SJSA1 (cell line): ENCODE measurements around the gene CLHC1. TPM values are rescaled to one million over a fixed set of nuclear protein-coding genes. Genes with fewer than 3 reads are reported as not detected.

Experiments used
- DNase-seq, 2 experiments: peaks; one replicate each; pipeline ENCODE4 v3.0.0-alpha.2; 2015 to 2020; ENCODE audit warnings: low spot score in 2 of 2, low read depth in 1 of 2
- H3K27ac ChIP-seq: fragments of 250-450 bp; sonication (Bioruptor Pico); 2 replicates; pipeline ENCODE4 v1.5.1; 2020; ENCODE audit warnings: mild to moderate bottlenecking, moderate library complexity
- H3K27me3 ChIP-seq: fragments of 250-450 bp; sonication (Bioruptor Pico); replicated peaks from 2 replicates; pipeline ENCODE4 v1.5.1; 2020; ENCODE audit warnings: mild to moderate bottlenecking, moderate library complexity
- H3K36me3 ChIP-seq: fragments of 250-450 bp; sonication (Bioruptor Pico); 2 replicates; pipeline ENCODE4 v1.5.1; 2020; ENCODE audit warnings: mild to moderate bottlenecking
- H3K4me1 ChIP-seq: fragments of 250-450 bp; sonication (Bioruptor Pico); replicated peaks from 2 replicates; pipeline ENCODE4 v1.6.1; 2021; ENCODE audit warnings: mild to moderate bottlenecking
- H3K4me3 ChIP-seq: fragments of 250-450 bp; sonication (Bioruptor Pico); 2 replicates; pipeline ENCODE4 v1.5.1; 2020; ENCODE audit warnings: mild to moderate bottlenecking
- H3K9me3 ChIP-seq: fragments of 250-450 bp; sonication (Bioruptor Pico); replicated peaks from 2 replicates; pipeline ENCODE4 v1.5.1; 2020; ENCODE audit warnings: mild to moderate bottlenecking
- total RNA-seq: library from RNA; depleted of rRNA; stranded (reverse); fragments of >200 nt; shearing (Covaris generic); gene quantifications from 2 replicates; pipeline ENCODE4 v1.2.3, GENCODE V29; 2014

Gene CLHC1
- total RNA-seq, 1 experiment from 2014 or later = 6.6 TPM

DNA sequence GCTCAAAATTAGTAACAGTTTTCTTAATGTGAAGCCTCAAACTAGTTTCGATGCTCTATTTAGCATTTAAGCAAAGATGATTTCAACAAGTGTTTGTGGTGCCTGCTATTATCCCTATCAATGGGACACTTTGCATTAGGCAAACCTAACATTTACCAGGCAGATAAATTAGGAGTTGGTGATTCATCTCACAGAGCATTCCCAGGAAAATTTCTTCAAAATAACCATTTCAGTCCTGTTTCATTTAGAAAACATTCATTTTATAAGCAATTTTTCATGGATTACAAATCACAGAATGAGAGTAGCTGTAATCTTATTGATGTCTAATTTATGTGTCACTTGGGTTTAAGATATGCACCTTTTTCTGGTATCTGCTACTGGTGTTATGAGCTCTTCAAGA lies 62.7 kb downstream of the CLHC1 start:
- Histone ChIP-seq H3K36me3 (no peaks in the 10 kb centered on the region), H3K4me3 (no peak overlapping the region), H3K9me3 (no peaks in the 10 kb centered on the region), H3K27me3 (no peaks in the 10 kb centered on the region), H3K27ac (no peak overlapping the region), H3K4me1 (peaks cover 32% of the 10 kb centered on the region)
- DNase-seq = no peak

DNA sequence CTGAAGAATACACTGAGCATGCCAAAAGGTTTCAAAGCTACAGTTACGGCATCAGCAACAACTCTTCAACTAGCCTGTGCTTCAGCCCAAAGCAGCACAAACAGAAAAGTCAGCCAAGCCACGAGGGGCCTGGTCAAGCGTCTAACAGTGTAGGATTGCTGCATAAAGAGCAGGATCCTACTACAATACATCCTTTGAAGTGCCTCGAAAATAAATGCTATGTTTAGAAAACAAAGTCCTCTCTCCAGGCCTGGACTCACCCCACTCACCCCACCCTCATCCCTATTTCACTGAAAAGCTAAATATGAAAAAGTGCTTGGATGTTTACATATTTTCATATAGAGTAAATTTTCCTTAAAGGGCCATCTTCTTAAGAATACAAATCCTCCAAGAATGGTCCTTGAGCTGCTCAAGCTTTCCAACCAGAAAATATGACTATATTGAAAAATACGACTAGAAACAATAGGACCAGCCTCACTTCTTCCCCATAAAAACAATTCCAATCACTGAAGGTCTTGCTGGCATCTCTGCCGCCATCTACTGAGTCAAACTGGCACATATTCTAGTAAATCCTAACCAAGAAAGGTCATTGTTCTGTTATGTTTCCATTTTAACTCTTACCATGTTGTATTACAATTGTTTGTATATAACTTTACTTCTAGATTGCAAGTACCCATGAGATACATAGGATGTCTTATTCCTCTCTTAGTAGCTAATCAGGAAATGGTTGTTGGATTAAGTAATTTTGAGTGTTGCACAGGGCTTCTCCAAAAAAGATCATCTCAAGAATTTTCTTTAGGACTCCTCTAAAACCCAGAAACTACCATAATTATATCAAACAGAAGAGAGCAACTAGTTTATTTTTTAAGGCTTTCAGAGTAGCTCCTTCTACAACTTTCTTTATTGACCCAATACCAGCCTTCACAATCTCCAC lies 63.6 kb downstream of the CLHC1 start:
- DNase-seq = peak in 1 of 2 experiments; percentile 75
- Histone ChIP-seq H3K9me3 (no peaks in the 10 kb centered on the region), H3K4me1 (peaks cover 39% of the 10 kb centered on the region), H3K27me3 (no peaks in the 10 kb centered on the region), H3K4me3 (no peak overlapping the region), H3K27ac (no peak overlapping the region), H3K36me3 (no peaks in the 10 kb centered on the region)

DNA sequence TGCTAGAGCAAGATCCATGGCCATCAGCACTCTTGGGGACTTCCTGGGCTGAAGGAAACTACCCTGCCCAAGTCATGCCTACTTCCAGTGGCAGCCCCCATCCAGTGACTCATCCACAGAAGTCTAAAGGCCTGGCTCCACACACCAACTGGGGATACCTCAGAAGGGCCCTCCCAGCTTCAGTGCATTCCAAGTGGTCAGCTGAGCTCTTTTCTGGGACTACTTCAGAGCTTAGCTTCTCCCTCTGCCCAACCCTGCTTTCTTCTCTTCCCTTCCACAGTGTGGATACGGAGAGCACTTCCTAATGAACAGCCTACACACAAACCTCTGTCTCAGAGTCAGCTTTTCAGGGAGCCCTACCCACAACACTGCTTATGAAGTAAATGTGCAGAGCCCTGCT lies 66.5 kb downstream of the CLHC1 start:
- peaks cover 50% of the 10 kb centered on the region for H3K4me1 ChIP-seq
- no peaks in the 10 kb centered on the region for H3K27me3 ChIP-seq
- no peaks in the 10 kb centered on the region for H3K36me3 ChIP-seq
- H3K9me3 ChIP-seq = no peaks in the 10 kb centered on the region
- no peak overlapping the region for H3K27ac ChIP-seq
- H3K4me3 ChIP-seq = no peak overlapping the region
- DNase-seq = peak in 1 of 2 experiments; percentile 65

DNA sequence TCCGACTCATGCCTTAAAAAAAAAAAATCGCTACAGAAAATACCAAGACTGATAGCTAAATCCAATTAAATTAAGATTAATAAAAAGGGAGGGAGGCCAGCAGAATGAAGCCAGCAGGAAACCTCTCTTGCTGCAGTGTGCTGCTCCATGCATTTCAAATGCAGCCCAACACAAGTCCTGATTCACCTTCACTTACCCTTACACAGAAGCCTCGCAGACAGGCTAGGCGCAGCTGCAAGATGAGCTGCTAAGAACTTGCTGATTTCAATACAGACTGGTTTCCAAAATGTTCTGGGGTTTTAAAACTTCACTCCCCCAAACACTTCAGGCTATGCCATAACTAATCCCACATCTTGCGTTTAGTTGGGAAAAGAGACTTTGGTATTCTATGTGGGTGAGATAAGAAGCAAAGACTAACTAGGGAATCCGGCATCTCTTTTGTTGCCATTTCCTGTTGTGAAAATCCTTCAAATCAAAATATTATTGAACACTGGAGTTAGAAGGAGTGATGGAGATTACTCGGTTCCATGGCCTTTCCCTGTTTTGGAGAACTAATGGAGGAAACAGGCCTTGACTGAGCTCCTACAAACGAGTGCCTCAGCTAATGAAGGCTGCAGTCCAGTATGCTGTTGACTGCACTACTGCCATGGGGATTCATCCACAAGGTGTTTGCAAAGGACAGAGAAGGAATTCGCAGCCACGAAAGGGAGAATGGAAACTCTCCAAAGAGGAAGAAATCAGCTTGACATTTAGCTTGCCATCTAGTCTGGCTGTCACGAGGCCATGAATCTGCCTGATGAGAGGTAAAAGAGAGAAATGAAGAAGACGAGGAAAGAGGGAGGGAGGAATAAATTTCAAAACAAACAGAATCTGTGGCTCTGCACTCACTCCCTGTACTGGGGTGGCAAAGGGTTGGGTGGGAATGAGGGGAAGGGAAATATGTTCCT lies 67.3 kb downstream of the CLHC1 start:
- Histone ChIP-seq H3K9me3 (no peaks in the 10 kb centered on the region), H3K36me3 (no peaks in the 10 kb centered on the region), H3K4me3 (no peak overlapping the region), H3K27ac (no peak overlapping the region), H3K27me3 (no peaks in the 10 kb centered on the region), H3K4me1 (peaks cover 50% of the 10 kb centered on the region)
- no peak for DNase-seq

DNA sequence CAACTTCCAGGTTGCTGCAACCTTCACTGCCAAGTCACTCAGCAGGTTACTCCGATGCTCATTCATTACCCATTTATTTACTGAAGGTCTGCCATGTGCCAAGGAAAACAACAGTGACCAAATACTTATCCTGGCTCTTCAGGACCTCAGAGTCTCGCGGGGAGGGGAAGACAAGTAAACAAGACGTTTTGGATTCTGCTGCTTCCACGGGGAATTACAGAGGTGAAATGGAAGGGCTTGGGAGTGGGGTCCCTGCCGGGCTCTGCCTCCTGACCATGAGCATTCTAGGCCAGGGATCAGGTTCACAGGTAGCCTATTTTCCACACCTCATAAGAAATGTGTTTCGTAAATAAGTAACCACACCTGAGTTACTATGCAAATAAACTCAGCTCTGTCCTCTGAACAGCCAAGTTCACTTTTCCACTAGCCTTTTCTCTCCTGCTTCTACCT lies 68.1 kb downstream of the CLHC1 start:
- Histone ChIP-seq H3K27ac (no peak overlapping the region), H3K4me1 (peaks cover 49% of the 10 kb centered on the region), H3K4me3 (no peak overlapping the region), H3K27me3 (no peaks in the 10 kb centered on the region), H3K9me3 (no peaks in the 10 kb centered on the region), H3K36me3 (no peaks in the 10 kb centered on the region)
- DNase-seq = no peak

DNA sequence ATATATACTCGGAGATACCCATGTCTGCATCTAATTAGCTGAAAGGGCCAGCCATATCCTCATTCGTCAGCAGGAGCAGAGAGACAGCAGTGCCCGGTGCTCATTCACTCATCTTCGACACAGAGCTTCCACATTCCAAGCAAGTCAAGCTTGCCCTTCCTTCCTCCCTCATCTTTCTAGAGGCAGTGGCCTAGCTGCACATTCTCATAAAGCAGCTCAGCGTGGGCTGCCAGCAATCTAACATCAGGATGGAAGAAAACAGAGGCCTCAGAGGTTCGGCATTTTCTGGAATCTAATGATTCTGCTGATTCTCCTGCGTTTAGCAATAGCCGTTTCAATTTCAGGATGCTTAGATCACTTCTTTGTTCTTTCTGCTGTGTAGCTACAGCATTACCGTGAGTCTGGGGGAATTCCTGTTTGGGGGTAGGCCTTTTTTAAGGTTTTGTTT lies 68.8 kb downstream of the CLHC1 start:
- Histone ChIP-seq H3K4me1 (peaks cover 42% of the 10 kb centered on the region), H3K27me3 (no peaks in the 10 kb centered on the region), H3K4me3 (no peak overlapping the region), H3K9me3 (no peaks in the 10 kb centered on the region), H3K27ac (no peak overlapping the region), H3K36me3 (no peaks in the 10 kb centered on the region)
- no peak for DNase-seq

DNA sequence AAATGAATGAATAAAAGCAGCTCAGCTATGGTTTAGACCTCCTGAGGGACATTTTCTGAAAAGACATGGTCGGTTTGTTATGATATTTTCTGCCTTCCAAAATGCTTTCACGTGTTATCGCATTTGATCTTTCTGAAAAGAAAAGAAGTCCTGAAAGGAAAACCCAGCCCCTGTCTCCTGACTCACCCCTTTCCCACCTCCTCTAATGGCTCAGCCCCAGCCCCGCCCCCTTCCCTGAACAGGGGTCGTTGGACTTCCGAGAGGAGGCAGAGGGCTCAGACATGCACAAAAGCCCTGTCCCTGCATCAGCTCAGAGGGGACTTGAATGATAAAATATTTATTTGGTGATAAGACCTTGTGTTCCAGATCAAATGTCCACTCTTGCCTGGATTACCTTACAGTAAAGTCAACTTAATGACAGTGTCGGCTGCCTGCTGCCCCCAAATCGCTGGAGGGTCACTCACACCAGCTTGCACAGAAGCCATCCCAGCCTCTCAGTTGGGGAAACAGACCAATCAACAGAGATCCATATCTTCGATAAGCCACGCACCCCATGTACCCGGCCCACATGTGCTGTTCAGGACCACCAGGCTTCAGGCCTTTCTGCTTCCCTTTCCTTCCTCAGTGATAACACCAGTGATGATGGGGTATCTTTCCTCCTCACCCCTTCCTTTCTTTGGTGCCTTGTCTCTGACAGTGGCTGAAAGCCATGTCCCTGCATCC lies 69.6 kb downstream of the CLHC1 start:
- H3K36me3 ChIP-seq = no peaks in the 10 kb centered on the region
- no peak for DNase-seq
- H3K4me1 ChIP-seq = peaks cover 42% of the 10 kb centered on the region
- no peak overlapping the region for H3K4me3 ChIP-seq
- H3K27ac ChIP-seq = no peak overlapping the region
- no peaks in the 10 kb centered on the region for H3K9me3 ChIP-seq
- no peaks in the 10 kb centered on the region for H3K27me3 ChIP-seq

DNA sequence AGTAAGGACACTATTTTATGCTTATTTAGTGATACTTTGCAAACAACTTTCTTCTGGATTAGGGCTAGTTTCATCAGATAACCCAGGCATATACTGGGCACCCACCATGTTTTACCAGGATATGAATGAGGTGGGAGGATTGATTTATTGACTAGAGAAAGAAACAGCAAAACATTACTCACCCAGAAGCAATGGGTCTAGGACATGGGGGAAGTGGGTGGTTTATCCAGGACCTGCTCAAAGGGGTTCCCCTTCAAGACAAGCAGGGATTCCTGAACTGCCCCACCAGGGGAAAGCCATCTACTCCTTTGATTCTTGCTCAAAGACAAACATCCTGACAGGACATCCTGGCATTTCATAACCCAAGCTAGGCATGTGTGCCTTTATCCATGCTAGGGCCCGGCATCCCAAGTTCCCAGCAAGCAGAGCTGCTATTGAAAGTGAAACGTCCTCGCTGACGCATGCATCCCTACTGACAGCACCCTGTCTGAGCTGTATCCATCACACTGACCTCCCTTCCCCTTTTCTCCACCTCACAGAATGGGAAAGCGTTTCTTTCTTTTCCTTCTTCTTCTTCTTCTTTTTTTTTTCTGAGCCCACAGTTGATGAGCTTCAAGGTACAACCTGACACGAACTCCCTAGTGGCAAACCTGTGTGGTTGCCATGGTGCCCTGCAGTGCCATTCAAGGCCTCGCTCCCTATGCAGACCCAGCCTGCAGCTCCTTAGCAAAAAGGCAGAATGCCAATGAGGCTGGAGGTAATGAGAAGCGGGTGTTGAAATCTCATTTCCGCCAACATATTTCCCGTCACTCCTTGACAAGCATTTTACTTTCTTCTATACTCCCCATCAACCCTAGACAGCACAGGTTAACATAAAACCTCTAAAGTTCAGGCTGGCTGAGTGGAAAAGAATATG lies 70.5 kb downstream of the CLHC1 start:
- DNase-seq = no peak
- Histone ChIP-seq H3K27ac (no peak overlapping the region), H3K4me1 (peaks cover 49% of the 10 kb centered on the region)

DNA sequence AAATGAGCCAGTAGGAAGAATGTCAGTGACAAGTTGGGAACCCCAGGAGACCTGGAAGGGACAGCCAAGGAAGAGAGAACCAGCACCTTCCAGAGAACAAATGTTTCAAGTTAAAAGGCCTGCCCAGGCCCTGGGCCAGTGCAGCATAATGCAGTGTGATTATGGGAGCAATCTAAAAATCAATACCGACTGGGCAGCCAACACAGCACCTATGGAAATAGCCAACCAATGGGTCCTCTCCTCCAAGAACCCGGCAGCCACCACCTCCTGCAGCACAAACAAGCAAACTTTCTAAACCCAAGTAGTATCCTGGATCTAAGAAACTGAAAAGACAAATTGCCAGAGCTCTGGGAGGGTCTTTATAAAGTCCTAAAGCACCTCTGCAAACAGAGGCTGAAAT lies 71.7 kb downstream of the CLHC1 start:
- Histone ChIP-seq H3K27me3 (no peaks in the 10 kb centered on the region), H3K9me3 (no peaks in the 10 kb centered on the region), H3K4me3 (no peak overlapping the region), H3K4me1 (peaks cover 53% of the 10 kb centered on the region), H3K27ac (no peak overlapping the region), H3K36me3 (no peaks in the 10 kb centered on the region)
- no peak for DNase-seq

More for the DNA sequence above, 70.5 kb downstream of the CLHC1 start:
- Histone ChIP-seq H3K9me3 (no peaks in the 10 kb centered on the region), H3K27me3 (no peaks in the 10 kb centered on the region), H3K36me3 (no peaks in the 10 kb centered on the region), H3K4me3 (no peak overlapping the region)

DNA sequence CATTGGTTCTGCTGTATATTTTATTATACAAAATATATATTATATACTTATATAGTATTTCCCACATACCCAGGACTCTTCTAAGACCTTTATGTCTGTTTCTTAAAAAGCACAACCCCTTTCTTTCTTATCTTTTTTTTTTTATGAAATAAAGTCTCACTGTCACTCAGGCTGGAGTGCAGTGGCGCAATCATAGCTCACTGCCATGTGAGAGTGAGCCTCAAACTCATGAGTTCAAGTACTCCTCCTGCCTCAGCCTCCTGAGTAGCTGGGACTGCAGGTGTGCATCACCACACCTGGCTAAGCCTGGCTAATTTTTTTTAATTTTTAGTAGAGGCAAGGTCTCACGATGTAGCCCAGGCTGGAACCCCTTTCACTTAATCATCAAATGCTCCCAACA lies 72.3 kb downstream of the CLHC1 start:
- no peaks in the 10 kb centered on the region for H3K36me3 ChIP-seq
- no peaks in the 10 kb centered on the region for H3K27me3 ChIP-seq
- no peaks in the 10 kb centered on the region for H3K9me3 ChIP-seq
- no peak overlapping the region for H3K4me3 ChIP-seq
- H3K4me1 ChIP-seq = peaks cover 53% of the 10 kb centered on the region
- no peak overlapping the region for H3K27ac ChIP-seq
- no peak for DNase-seq

DNA sequence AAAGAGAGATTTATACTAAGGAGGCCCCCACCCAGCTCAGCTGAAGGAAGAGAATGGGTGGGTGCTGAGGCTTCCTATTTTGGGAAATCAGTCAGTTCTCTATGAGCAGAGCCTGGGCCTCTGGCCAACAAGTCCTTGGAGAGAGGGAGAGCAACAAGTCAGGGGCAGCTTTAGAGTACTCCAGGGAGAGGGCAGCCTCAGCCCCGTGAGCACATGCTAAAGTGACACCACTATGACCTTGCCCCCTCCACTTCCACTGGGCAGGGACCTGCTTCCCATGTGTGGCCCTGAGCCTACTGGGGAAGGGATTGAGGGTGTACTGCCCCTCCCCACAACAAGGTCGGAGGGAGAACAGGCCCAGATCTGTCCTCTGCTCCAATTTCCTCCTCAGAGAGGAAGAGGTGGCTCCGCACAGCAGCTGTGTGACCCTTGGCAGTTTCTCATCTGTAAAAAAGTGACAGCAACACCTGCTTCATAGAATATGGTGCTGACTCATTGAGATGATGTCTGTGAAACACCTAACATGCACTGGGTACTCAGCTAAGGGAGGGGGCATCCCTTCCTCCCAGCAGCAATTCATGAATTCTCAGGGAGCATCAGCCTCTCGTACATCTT lies 72.9 kb downstream of the CLHC1 start:
- Histone ChIP-seq H3K9me3 (no peaks in the 10 kb centered on the region), H3K36me3 (no peaks in the 10 kb centered on the region), H3K4me1 (peaks cover 58% of the 10 kb centered on the region), H3K27me3 (no peaks in the 10 kb centered on the region), H3K4me3 (no peak overlapping the region), H3K27ac (no peak overlapping the region)
- no peak for DNase-seq

DNA sequence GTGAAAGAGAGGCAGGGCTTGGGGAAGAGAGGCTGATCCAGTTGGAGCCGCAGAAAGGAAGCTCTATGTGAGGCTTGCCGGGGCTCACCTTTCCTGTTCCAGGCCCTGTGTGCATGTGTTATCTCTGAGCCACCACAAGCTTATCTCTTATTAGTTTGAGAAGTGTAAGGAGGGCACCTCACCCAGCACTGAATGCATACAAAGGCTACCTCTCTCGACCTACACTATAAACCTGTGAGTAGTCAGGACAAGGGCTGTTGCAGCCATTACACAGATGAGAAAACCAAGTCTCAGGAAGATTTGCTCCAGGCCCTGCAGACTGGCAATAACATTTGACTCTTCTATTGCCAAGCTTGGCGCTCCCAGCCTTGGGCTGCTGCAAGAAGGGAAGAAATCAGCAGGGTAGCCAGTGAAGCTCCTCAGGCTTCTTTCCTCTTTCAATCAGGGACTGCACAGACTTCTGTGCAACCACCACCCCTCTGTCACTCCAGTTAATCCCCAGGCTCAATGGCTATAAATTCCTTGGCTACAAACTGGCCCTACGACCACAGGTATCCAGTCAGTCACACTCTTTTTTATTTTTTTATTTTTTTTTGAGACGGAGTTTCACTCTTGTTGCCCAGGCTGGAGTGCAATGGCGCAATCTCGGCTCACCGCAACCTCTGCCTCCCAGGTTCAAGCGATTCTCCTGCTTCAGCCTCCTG lies 73.8 kb downstream of the CLHC1 start:
- no peak overlapping the region for H3K27ac ChIP-seq
- no peak for DNase-seq
- H3K4me1 ChIP-seq = peaks cover 49% of the 10 kb centered on the region
- H3K4me3 ChIP-seq = no peak overlapping the region
- H3K9me3 ChIP-seq = no peaks in the 10 kb centered on the region
- H3K27me3 ChIP-seq = no peaks in the 10 kb centered on the region
- no peaks in the 10 kb centered on the region for H3K36me3 ChIP-seq
